Measurements from ENCODE around the gene LDLRAD4. TPM values are rescaled to one million over a fixed set of nuclear protein-coding genes. Genes with fewer than 3 reads are reported as not detected.

LDLRAD4 gene
- total RNA-seq, 1 experiment from 2014 or later = not detected

- H4K20me1 ChIP-seq (ENCODE audit: low read length) = no peaks in the 10 kb centered on the region
- TF ChIP-seq, protein P1, sequence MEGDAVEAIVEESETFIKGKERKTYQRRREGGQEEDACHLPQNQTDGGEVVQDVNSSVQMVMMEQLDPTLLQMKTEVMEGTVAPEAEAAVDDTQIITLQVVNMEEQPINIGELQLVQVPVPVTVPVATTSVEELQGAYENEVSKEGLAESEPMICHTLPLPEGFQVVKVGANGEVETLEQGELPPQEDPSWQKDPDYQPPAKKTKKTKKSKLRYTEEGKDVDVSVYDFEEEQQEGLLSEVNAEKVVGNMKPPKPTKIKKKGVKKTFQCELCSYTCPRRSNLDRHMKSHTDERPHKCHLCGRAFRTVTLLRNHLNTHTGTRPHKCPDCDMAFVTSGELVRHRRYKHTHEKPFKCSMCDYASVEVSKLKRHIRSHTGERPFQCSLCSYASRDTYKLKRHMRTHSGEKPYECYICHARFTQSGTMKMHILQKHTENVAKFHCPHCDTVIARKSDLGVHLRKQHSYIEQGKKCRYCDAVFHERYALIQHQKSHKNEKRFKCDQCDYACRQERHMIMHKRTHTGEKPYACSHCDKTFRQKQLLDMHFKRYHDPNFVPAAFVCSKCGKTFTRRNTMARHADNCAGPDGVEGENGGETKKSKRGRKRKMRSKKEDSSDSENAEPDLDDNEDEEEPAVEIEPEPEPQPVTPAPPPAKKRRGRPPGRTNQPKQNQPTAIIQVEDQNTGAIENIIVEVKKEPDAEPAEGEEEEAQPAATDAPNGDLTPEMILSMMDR (conservative IDR thresholded peaks at IDR 0.05; ENCODE audit: low read depth, low read length) = no peak
- TF ChIP-seq EZH2phosphoT487 (IDR thresholded peaks at IDR 0.05; ENCODE audit: borderline replicate concordance, low read length) = no peak
- TF ChIP-seq EZH2 (IDR thresholded peaks at IDR 0.05; ENCODE audit: low read length, unreplicated experiment) = no peak
- intact Hi-C loops (cut with micrococcal nuclease) = no loop called here
- CTCF ChIA-PET = no interaction called here
- H3K9me3 ChIP-seq (ENCODE audit: low read length) = no peaks in the 10 kb centered on the region
- no peak for DNase-seq
- ATAC-seq = no peak
- H3K4me3 ChIP-seq (ENCODE audit: low read length) = no peak overlapping the region
- no peaks in the 10 kb centered on the region for H3F3A ChIP-seq (ENCODE audit: low read length, unreplicated experiment)
- no peak overlapping the region for H3K4me2 ChIP-seq (ENCODE audit: low read length)
- BruUV-seq (replicated peaks) = no TSS peak
- no peak overlapping the region for H3K27ac ChIP-seq (ENCODE audit: low read length)
- no peaks in the 10 kb centered on the region for H3K36me3 ChIP-seq (ENCODE audit: low read depth, low read length)
- no peak overlapping the region for H2AFZ ChIP-seq (ENCODE audit: low read length)
- H3K79me2 ChIP-seq (ENCODE audit: low read length) = no peaks in the 10 kb centered on the region
- no peaks in the 10 kb centered on the region for H3K9me2 ChIP-seq (replicated peaks; ENCODE audit: low read length)
- POLR2A ChIA-PET (ENCODE audit: unreplicated experiment) = no interaction called here
- peaks cover 66% of the 10 kb centered on the region for H3K27me3 ChIP-seq (ENCODE audit: low read length)
- H3K4me1 ChIP-seq (ENCODE audit: insufficient read depth, low read length) = no peaks in the 10 kb centered on the region
- H3K9ac ChIP-seq (ENCODE audit: low read length) = no peak overlapping the region
Measured at GRCh38 chr18:13585379-13586153, 367.0 kb downstream of the LDLRAD4 start.

- Histone ChIP-seq H3K9me3 (ENCODE audit: low read length) (no peaks in the 10 kb centered on the region), H3K4me2 (ENCODE audit: low read length) (no peak overlapping the region), H3K27ac (ENCODE audit: low read length) (no peak overlapping the region), H3K9me2 (replicated peaks; ENCODE audit: low read length) (no peaks in the 10 kb centered on the region), H3K27me3 (ENCODE audit: low read length) (peaks cover 58% of the 10 kb centered on the region), H3K4me3 (ENCODE audit: low read length) (no peak overlapping the region), H4K20me1 (ENCODE audit: low read length) (no peaks in the 10 kb centered on the region), H3K79me2 (ENCODE audit: low read length) (no peaks in the 10 kb centered on the region), H3F3A (ENCODE audit: low read length, unreplicated experiment) (no peaks in the 10 kb centered on the region), H3K36me3 (ENCODE audit: low read depth, low read length) (no peaks in the 10 kb centered on the region), H2AFZ (ENCODE audit: low read length) (no peak overlapping the region), H3K9ac (ENCODE audit: low read length) (no peak overlapping the region), H3K4me1 (ENCODE audit: insufficient read depth, low read length) (no peaks in the 10 kb centered on the region)
- intact Hi-C loops (cut with micrococcal nuclease) = no loop called here
- ChIA-PET POLR2A (ENCODE audit: unreplicated experiment) (no interaction called here), CTCF (no interaction called here)
- ATAC-seq (no peak), DNase-seq (no peak)
- TF ChIP-seq EZH2phosphoT487 (IDR thresholded peaks at IDR 0.05; ENCODE audit: borderline replicate concordance, low read length) (no peak), EZH2 (IDR thresholded peaks at IDR 0.05; ENCODE audit: low read length, unreplicated experiment) (no peak)
- TF ChIP-seq, protein P1 (conservative IDR thresholded peaks at IDR 0.05; ENCODE audit: low read depth, low read length) = no peak
- no TSS peak for BruUV-seq (replicated peaks)
Measured at GRCh38 chr18:13587001-13587400, 368.4 kb downstream of the LDLRAD4 start.

- TF ChIP-seq EZH2 (IDR thresholded peaks at IDR 0.05; ENCODE audit: low read length, unreplicated experiment) (no peak), EZH2phosphoT487 (IDR thresholded peaks at IDR 0.05; ENCODE audit: borderline replicate concordance, low read length) (no peak)
- TF ChIP-seq, protein P1 (conservative IDR thresholded peaks at IDR 0.05; ENCODE audit: low read depth, low read length) = no peak
- H3K79me2 ChIP-seq (ENCODE audit: low read length) = no peaks in the 10 kb centered on the region
- no peaks in the 10 kb centered on the region for H3K36me3 ChIP-seq (ENCODE audit: low read depth, low read length)
- H3K9ac ChIP-seq (ENCODE audit: low read length) = no peak overlapping the region
- H3K4me2 ChIP-seq (ENCODE audit: low read length) = no peak overlapping the region
- H3K27me3 ChIP-seq (ENCODE audit: low read length) = peaks cover 58% of the 10 kb centered on the region
- no peak for ATAC-seq
- no peaks in the 10 kb centered on the region for H3K9me3 ChIP-seq (ENCODE audit: low read length)
- H3K9me2 ChIP-seq (replicated peaks; ENCODE audit: low read length) = no peaks in the 10 kb centered on the region
- no peak overlapping the region for H3K4me3 ChIP-seq (ENCODE audit: low read length)
- CTCF ChIA-PET = no interaction called here
- no peak overlapping the region for H3K27ac ChIP-seq (ENCODE audit: low read length)
- no peak for DNase-seq
- H2AFZ ChIP-seq (ENCODE audit: low read length) = no peak overlapping the region
- no peaks in the 10 kb centered on the region for H4K20me1 ChIP-seq (ENCODE audit: low read length)
- no peaks in the 10 kb centered on the region for H3F3A ChIP-seq (ENCODE audit: low read length, unreplicated experiment)
- BruUV-seq (replicated peaks) = no TSS peak
- intact Hi-C loops (cut with micrococcal nuclease) = no loop called here
- POLR2A ChIA-PET (ENCODE audit: unreplicated experiment) = no interaction called here
- no peaks in the 10 kb centered on the region for H3K4me1 ChIP-seq (ENCODE audit: insufficient read depth, low read length)
Measured at GRCh38 chr18:13587477-13587876, 368.9 kb downstream of the LDLRAD4 start.
